ENCODE results near the gene FAP. TPM values are rescaled to one million over a fixed set of nuclear protein-coding genes. Genes with fewer than 3 reads are reported as not detected.

The FAP gene
- total and polyA plus RNA-seq, 2 donors: 1.5 to 1.8 TPM

DNA sequence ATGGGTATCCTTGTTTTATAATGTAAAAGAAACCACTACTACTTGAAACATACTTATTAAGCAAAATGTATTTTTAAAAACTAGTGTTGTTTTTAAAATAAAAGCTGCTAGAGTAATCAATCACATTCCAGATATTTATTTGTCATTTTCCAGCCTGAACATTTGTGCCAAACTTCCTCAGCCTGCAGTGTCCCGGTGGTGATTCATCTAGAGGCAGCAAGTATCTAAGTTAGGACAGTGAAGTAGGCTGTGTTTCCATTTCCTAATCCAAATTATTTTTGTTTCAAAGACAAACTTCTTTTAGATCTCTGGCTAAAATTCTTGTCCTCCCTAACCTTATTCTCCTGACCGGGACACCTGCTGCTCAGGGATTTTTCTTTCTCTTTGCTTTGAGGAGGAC lies 78.4 kb downstream of the FAP start:
- Histone ChIP-seq H3K27me3 (ENCODE audit: control insufficient read depth in 2 of 2, insufficient read depth in 1 of 2, low read length in 1 of 2) (no peaks in the 10 kb centered on the region), H3K4me3 (ENCODE audit: low read length in 2 of 2) (no peak overlapping the region), H3K4me1 (ENCODE audit: control insufficient read depth in 2 of 2, insufficient read depth in 2 of 2, low read length in 2 of 2) (no peaks in the 10 kb centered on the region), H3K9me3 (ENCODE audit: control insufficient read depth in 2 of 2, insufficient read depth in 1 of 2, low read length in 1 of 2) (no peaks in the 10 kb centered on the region), H3K36me3 (ENCODE audit: control insufficient read depth in 2 of 2, insufficient read depth in 2 of 2, low read length in 1 of 2) (no peaks in the 10 kb centered on the region), H3K27ac (ENCODE audit: low read depth in 1 of 2, low read length in 1 of 2) (no peak overlapping the region)
- no peak for DNase-seq (ENCODE audit: low read depth in 6 of 9, low spot score in 9 of 9)
- WGBS: 95% methylated on average over 2 of the region's 2 CpGs

- H3K36me3 ChIP-seq (ENCODE audit: control insufficient read depth in 2 of 2, insufficient read depth in 2 of 2, low read length in 1 of 2): no peaks in the 10 kb centered on the region
- DNase-seq (ENCODE audit: low read depth in 6 of 9, low spot score in 9 of 9): no peak
Observed at GRCh38 chr2:162159446-162159845, 83.8 kb downstream of the FAP start.

DNA sequence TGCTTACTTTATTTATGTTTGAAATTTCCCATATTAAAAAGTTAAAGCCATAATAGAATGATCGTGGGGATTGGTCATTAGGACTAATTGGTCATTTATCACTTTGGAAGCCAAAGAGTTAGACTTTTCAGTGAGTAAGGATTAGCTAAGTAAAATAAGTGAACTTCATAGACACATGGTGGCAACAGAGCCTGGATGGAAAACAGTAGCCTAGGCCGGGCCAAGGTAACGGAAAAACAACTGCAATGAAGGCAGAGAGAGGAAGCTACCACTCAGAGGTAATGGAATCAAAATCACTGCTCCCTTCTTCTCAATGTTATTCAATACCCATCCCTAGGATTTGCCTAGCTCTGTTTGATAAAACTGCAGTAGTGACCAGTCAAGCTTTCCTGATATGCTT lies 87.1 kb downstream of the FAP start:
- no peaks in the 10 kb centered on the region for H3K9me3 ChIP-seq (ENCODE audit: control insufficient read depth in 2 of 2, insufficient read depth in 1 of 2, low read length in 1 of 2)
- H3K36me3 ChIP-seq (ENCODE audit: control insufficient read depth in 2 of 2, insufficient read depth in 2 of 2, low read length in 1 of 2): no peaks in the 10 kb centered on the region
- 97% methylated on average over 3 of the region's 3 CpGs for WGBS
- DNase-seq (ENCODE audit: low read depth in 6 of 9, low spot score in 9 of 9): no peak
- H3K4me3 ChIP-seq (ENCODE audit: low read length in 2 of 2): no peak overlapping the region
- no peak overlapping the region for H3K27ac ChIP-seq (ENCODE audit: low read depth in 1 of 2, low read length in 1 of 2)
- no peaks in the 10 kb centered on the region for H3K4me1 ChIP-seq (ENCODE audit: control insufficient read depth in 2 of 2, insufficient read depth in 2 of 2, low read length in 2 of 2)
- H3K27me3 ChIP-seq (ENCODE audit: control insufficient read depth in 2 of 2, insufficient read depth in 1 of 2, low read length in 1 of 2): peaks cover 0 to 2% of the 10 kb centered on the region in 2 donors

More at GRCh38 chr2:162159446-162159845, 83.8 kb downstream of the FAP start:
- Histone ChIP-seq H3K27ac (ENCODE audit: low read depth in 1 of 2, low read length in 1 of 2) (no peak overlapping the region), H3K9me3 (ENCODE audit: control insufficient read depth in 2 of 2, insufficient read depth in 1 of 2, low read length in 1 of 2) (no peaks in the 10 kb centered on the region), H3K4me3 (ENCODE audit: low read length in 2 of 2) (no peak overlapping the region), H3K27me3 (ENCODE audit: control insufficient read depth in 2 of 2, insufficient read depth in 1 of 2, low read length in 1 of 2) (no peaks in the 10 kb centered on the region), H3K4me1 (ENCODE audit: control insufficient read depth in 2 of 2, insufficient read depth in 2 of 2, low read length in 2 of 2) (no peaks in the 10 kb centered on the region)
- 96% methylated on average over 6 of the region's 6 CpGs for WGBS

DNA sequence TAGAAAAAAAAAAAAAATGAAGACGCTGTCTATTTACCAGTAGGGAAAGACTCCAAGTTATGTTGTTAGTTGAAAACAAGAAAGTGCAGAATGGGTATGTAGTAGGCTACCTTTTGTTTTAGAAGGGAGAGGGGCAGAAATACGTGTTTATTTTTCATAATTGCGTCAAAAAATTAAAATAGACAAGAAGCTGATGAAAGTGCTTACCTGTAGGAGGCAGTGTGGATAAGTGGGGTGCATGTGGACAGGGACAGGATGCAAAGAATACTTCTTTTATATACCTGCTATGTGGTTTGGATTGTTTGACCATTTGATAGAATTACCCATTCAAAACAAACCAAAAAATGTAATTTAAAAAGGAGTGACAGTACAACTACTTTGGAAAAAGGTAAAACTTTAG lies 88.2 kb downstream of the FAP start:
- Histone ChIP-seq H3K36me3 (ENCODE audit: control insufficient read depth in 2 of 2, insufficient read depth in 2 of 2, low read length in 1 of 2) (no peaks in the 10 kb centered on the region), H3K4me3 (ENCODE audit: low read length in 2 of 2) (no peak overlapping the region), H3K27ac (ENCODE audit: low read depth in 1 of 2, low read length in 1 of 2) (no peak overlapping the region), H3K4me1 (ENCODE audit: control insufficient read depth in 2 of 2, insufficient read depth in 2 of 2, low read length in 2 of 2) (no peaks in the 10 kb centered on the region), H3K9me3 (ENCODE audit: control insufficient read depth in 2 of 2, insufficient read depth in 1 of 2, low read length in 1 of 2) (no peaks in the 10 kb centered on the region), H3K27me3 (ENCODE audit: control insufficient read depth in 2 of 2, insufficient read depth in 1 of 2, low read length in 1 of 2) (peaks cover 0 to 2% of the 10 kb centered on the region in 2 donors)
- DNase-seq (ENCODE audit: low read depth in 6 of 9, low spot score in 9 of 9): no peak
- 93% methylated on average over 3 of the region's 3 CpGs for WGBS

- Histone ChIP-seq H3K27me3 (ENCODE audit: control insufficient read depth in 2 of 2, insufficient read depth in 1 of 2, low read length in 1 of 2) (peaks cover 0 to 2% of the 10 kb centered on the region in 2 donors), H3K27ac (ENCODE audit: low read depth in 1 of 2, low read length in 1 of 2) (no peak overlapping the region), H3K36me3 (ENCODE audit: control insufficient read depth in 2 of 2, insufficient read depth in 2 of 2, low read length in 1 of 2) (no peaks in the 10 kb centered on the region), H3K9me3 (ENCODE audit: control insufficient read depth in 2 of 2, insufficient read depth in 1 of 2, low read length in 1 of 2) (no peaks in the 10 kb centered on the region), H3K4me3 (ENCODE audit: low read length in 2 of 2) (no peak overlapping the region), H3K4me1 (ENCODE audit: control insufficient read depth in 2 of 2, insufficient read depth in 2 of 2, low read length in 2 of 2) (no peaks in the 10 kb centered on the region)
- peak; percentile 16 to 74 (median 51) for DNase-seq (ENCODE audit: low read depth in 6 of 9, low spot score in 9 of 9)
- 4% methylated on average over 5 of the region's 5 CpGs for WGBS
Observed at GRCh38 chr2:162153608-162154224, 89.5 kb downstream of the FAP start.

DNA sequence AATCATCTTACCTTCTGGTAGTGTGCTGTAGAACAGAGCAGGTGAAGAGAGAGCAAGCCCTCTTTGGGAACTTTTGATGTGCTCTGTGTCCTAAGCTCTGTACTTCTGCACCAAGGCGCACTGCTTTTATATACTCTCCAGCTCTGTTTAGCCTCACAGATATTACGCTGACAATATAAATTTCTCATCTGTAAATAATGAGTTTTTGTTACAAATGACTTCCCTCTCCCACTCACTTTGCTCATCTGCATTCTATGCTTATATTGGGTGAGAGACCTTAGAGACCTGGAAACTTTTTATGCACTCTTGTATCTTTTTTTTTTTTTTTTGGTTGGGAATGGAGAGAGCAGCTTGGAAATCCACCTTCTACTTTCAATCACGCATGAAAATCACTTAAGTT lies 91.1 kb downstream of the FAP start, which contains the start of gene GCG:
TSS of gene GCG (minus strand) at position 101 of the 400 bp plus-strand sequence. CDS start 3,069 bp downstream, outside the sequence.
- WGBS: 95% methylated on average over 3 of the region's 3 CpGs
- Histone ChIP-seq H3K36me3 (ENCODE audit: control insufficient read depth in 2 of 2, insufficient read depth in 2 of 2, low read length in 1 of 2) (no peaks in the 10 kb centered on the region), H3K27me3 (ENCODE audit: control insufficient read depth in 2 of 2, insufficient read depth in 1 of 2, low read length in 1 of 2) (peaks cover 0 to 2% of the 10 kb centered on the region in 2 donors), H3K9me3 (ENCODE audit: control insufficient read depth in 2 of 2, insufficient read depth in 1 of 2, low read length in 1 of 2) (no peaks in the 10 kb centered on the region), H3K4me1 (ENCODE audit: control insufficient read depth in 2 of 2, insufficient read depth in 2 of 2, low read length in 2 of 2) (no peaks in the 10 kb centered on the region), H3K27ac (ENCODE audit: low read depth in 1 of 2, low read length in 1 of 2) (no peak within 1 kb of the TSS), H3K4me3 (ENCODE audit: low read length in 2 of 2) (no peak within 1 kb of the TSS)
- DNase-seq (ENCODE audit: low read depth in 6 of 9, low spot score in 9 of 9): no peak

- H3K27ac ChIP-seq (ENCODE audit: low read depth in 1 of 2, low read length in 1 of 2): no peak overlapping the region
- no peaks in the 10 kb centered on the region for H3K36me3 ChIP-seq (ENCODE audit: control insufficient read depth in 2 of 2, insufficient read depth in 2 of 2, low read length in 1 of 2)
- 96% methylated on average over 8 of the region's 8 CpGs for WGBS
- H3K9me3 ChIP-seq (ENCODE audit: control insufficient read depth in 2 of 2, insufficient read depth in 1 of 2, low read length in 1 of 2): no peaks in the 10 kb centered on the region
- no peak overlapping the region for H3K4me3 ChIP-seq (ENCODE audit: low read length in 2 of 2)
- no peaks in the 10 kb centered on the region for H3K4me1 ChIP-seq (ENCODE audit: control insufficient read depth in 2 of 2, insufficient read depth in 2 of 2, low read length in 2 of 2)
- no peak for DNase-seq (ENCODE audit: low read depth in 6 of 9, low spot score in 9 of 9)
- H3K27me3 ChIP-seq (ENCODE audit: control insufficient read depth in 2 of 2, insufficient read depth in 1 of 2, low read length in 1 of 2): peaks cover 0 to 2% of the 10 kb centered on the region in 2 donors
Observed at GRCh38 chr2:162149940-162150339, 93.3 kb downstream of the FAP start.

DNA sequence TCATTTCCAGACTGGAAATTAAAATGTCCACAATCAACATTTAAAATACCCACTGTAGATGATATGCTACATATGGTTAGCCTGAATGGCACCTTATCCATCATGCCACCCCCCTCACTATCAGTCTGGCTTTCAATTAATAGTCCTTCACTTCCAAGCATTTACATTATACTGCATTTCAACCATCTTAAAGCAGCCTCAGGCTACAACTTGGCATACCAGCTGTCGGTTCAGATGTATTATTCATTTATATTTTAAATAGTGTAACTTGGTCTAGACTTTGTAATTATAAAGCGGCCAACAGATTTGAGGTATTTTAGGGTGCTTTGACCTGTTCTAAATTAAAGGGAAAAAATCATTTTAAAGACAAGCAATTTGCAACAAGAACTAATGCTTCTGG lies 93.8 kb downstream of the FAP start:
- Histone ChIP-seq H3K36me3 (ENCODE audit: control insufficient read depth in 2 of 2, insufficient read depth in 2 of 2, low read length in 1 of 2) (no peaks in the 10 kb centered on the region), H3K27me3 (ENCODE audit: control insufficient read depth in 2 of 2, insufficient read depth in 1 of 2, low read length in 1 of 2) (peaks cover 0 to 2% of the 10 kb centered on the region in 2 donors), H3K4me1 (ENCODE audit: control insufficient read depth in 2 of 2, insufficient read depth in 2 of 2, low read length in 2 of 2) (no peaks in the 10 kb centered on the region), H3K9me3 (ENCODE audit: control insufficient read depth in 2 of 2, insufficient read depth in 1 of 2, low read length in 1 of 2) (no peaks in the 10 kb centered on the region), H3K27ac (ENCODE audit: low read depth in 1 of 2, low read length in 1 of 2) (no peak overlapping the region), H3K4me3 (ENCODE audit: low read length in 2 of 2) (no peak overlapping the region)
- DNase-seq (ENCODE audit: low read depth in 6 of 9, low spot score in 9 of 9): no peak
- 96% methylated on average over 2 of the region's 2 CpGs for WGBS

- 92% methylated on average over 3 of the region's 3 CpGs for WGBS
- H3K4me3 ChIP-seq (ENCODE audit: low read length in 2 of 2): no peak overlapping the region
- no peaks in the 10 kb centered on the region for H3K4me1 ChIP-seq (ENCODE audit: control insufficient read depth in 2 of 2, insufficient read depth in 2 of 2, low read length in 2 of 2)
- no peak for DNase-seq (ENCODE audit: low read depth in 6 of 9, low spot score in 9 of 9)
- H3K27ac ChIP-seq (ENCODE audit: low read depth in 1 of 2, low read length in 1 of 2): no peak overlapping the region
- no peaks in the 10 kb centered on the region for H3K36me3 ChIP-seq (ENCODE audit: control insufficient read depth in 2 of 2, insufficient read depth in 2 of 2, low read length in 1 of 2)
- no peaks in the 10 kb centered on the region for H3K9me3 ChIP-seq (ENCODE audit: control insufficient read depth in 2 of 2, insufficient read depth in 1 of 2, low read length in 1 of 2)
- H3K27me3 ChIP-seq (ENCODE audit: control insufficient read depth in 2 of 2, insufficient read depth in 1 of 2, low read length in 1 of 2): no peaks in the 10 kb centered on the region
Observed at GRCh38 chr2:162148956-162149355, 94.3 kb downstream of the FAP start.
